NB4 (cell line): Measurements from ENCODE around the gene PUM1.

Source experiments
- DNase-seq: peaks from one replicate; pipeline ENCODE4 v3.0.0; 2010; ENCODE audit warnings: low read depth
- H3K4me3 ChIP-seq: one replicate; pipeline ENCODE4 v1.5.1; 2011; ENCODE audit warnings: mild to moderate bottlenecking, low read depth, low read length, moderate library complexity
- CTCF ChIP-seq: IDR thresholded peaks from one replicate; pipeline ENCODE4 v1.5.1; 2012; ENCODE audit warnings: low read depth, low read length
- MAX ChIP-seq: IDR thresholded peaks from 2 replicates; pipeline ENCODE4 v1.6.1; 2011; ENCODE audit warnings: low read depth, low read length
- MYC ChIP-seq: IDR thresholded peaks from 2 replicates; pipeline ENCODE4 v1.6.1; 2011; ENCODE audit warnings: low read depth, low read length
- POLR2A ChIP-seq: IDR thresholded peaks from 2 replicates; pipeline ENCODE4 v1.6.1; 2011; ENCODE audit warnings: mild to moderate bottlenecking; ENCODE audit not compliant: insufficient read length; ENCODE audit errors: extremely low read depth

Gene PUM1

GRCh38 chr1:30888391-30888790 lies 177.1 kb downstream of the PUM1 start:
- DNase-seq: no peak
- TF ChIP-seq CTCF (no peak), MYC (no peak), POLR2A (no peak), MAX (no peak)
- no peak overlapping the region for H3K4me3 ChIP-seq

GRCh38 chr1:30887485-30888315 lies 177.8 kb downstream of the PUM1 start:
- DNase-seq: no peak
- no peak overlapping the region for H3K4me3 ChIP-seq
- TF ChIP-seq CTCF (no peak), MAX (no peak), POLR2A (no peak), MYC (no peak)

GRCh38 chr1:30886710-30887428 lies 178.6 kb downstream of the PUM1 start:
- H3K4me3 ChIP-seq: no peak overlapping the region
- no peak for TF ChIP-seq CTCF
- TF ChIP-seq MAX: no peak
- no peak for DNase-seq

- no peak overlapping the region for H3K4me3 ChIP-seq
- DNase-seq: no peak
- TF ChIP-seq MAX: no peak
- no peak for TF ChIP-seq POLR2A
- no peak for TF ChIP-seq MYC
- no peak for TF ChIP-seq CTCF
Measured at GRCh38 chr1:30885570-30886522, 179.7 kb downstream of the PUM1 start.

- no peak overlapping the region for H3K4me3 ChIP-seq
- DNase-seq: no peak
- no peak for TF ChIP-seq POLR2A
- no peak for TF ChIP-seq CTCF
- no peak for TF ChIP-seq MAX
- TF ChIP-seq MYC: no peak
Measured at GRCh38 chr1:30884723-30885122, 180.8 kb downstream of the PUM1 start.
